Natural killer cell (primary cell): ENCODE data around the gene SRD5A2. TPM values are rescaled to one million over a fixed set of nuclear protein-coding genes. Genes with fewer than 3 reads are reported as not detected.

Experiments
- ATAC-seq, 3 donors: fragments of 150-1000 bp in 2 of 3; fragments of 200-7000 bp in 1 of 3; cut with Tn5 transposase; 1 replicate in 1 of 3; 2 replicates in 2 of 3; pipeline ENCODE4 v1.10.0; 2021; ENCODE audit warnings: mild to moderate bottlenecking in 2 of 3, moderate library complexity in 2 of 3
- DNase-seq, 2 donors: peaks; one replicate each; pipeline versions ENCODE4 v3.0.0 to v3.0.0-alpha.2; 2013 to 2021; ENCODE audit warnings: mixed read lengths in 1 of 2
- H3K27ac ChIP-seq: one replicate; pipeline ENCODE4 v1.5.1; 2013; ENCODE audit warnings: mild to moderate bottlenecking, low read length
- H3K27me3 ChIP-seq: one replicate; pipeline ENCODE4 v1.6.1; 2013; ENCODE audit warnings: low read length; ENCODE audit not compliant: control insufficient read depth, insufficient read depth
- H3K36me3 ChIP-seq: one replicate; pipeline ENCODE4 v1.6.1; 2013; ENCODE audit warnings: low read length; ENCODE audit not compliant: control insufficient read depth, insufficient read depth
- H3K4me1 ChIP-seq: one replicate; pipeline ENCODE4 v1.6.1; 2013; ENCODE audit warnings: low read length; ENCODE audit not compliant: control insufficient read depth, insufficient read depth
- H3K4me3 ChIP-seq: one replicate; pipeline ENCODE4 v1.5.1; 2013; ENCODE audit warnings: low read length
- H3K9me3 ChIP-seq: one replicate; pipeline ENCODE4 v1.6.1; 2013; ENCODE audit warnings: low read length; ENCODE audit not compliant: control insufficient read depth, insufficient read depth
- H3K27ac Mint-ChIP-seq, 2 donors: one replicate each; pipeline ENCODE4 v1.8.0; 2022; ENCODE audit warnings: mild to moderate bottlenecking in 2 of 2, mixed read lengths in 2 of 2, moderate library complexity in 1 of 2
- H3K27me3 Mint-ChIP-seq, 2 donors: one replicate each; pipeline ENCODE4 v1.8.0; 2022; ENCODE audit warnings: low read depth in 2 of 2, mixed read lengths in 2 of 2
- H3K36me3 Mint-ChIP-seq: one replicate; pipeline ENCODE4 v1.8.0; 2022; ENCODE audit warnings: mixed read lengths
- H3K4me1 Mint-ChIP-seq, 2 donors: one replicate each; pipeline ENCODE4 v1.8.0; 2022; ENCODE audit warnings: mixed read lengths in 2 of 2
- H3K4me3 Mint-ChIP-seq: one replicate; pipeline ENCODE4 v1.8.0; 2022; ENCODE audit warnings: mild to moderate bottlenecking, moderate library complexity, mixed read lengths
- H3K9me3 Mint-ChIP-seq, 2 donors: one replicate each; pipeline ENCODE4 v1.8.0; 2022; ENCODE audit warnings: mixed read lengths in 2 of 2
- CTCF ChIP-seq: fragments of 200-600 bp; IDR thresholded peaks from one replicate; pipeline ENCODE4 v1.8.0; 2022; ENCODE audit warnings: antibody characterized with exemption
- WGBS: methylation state at CpG from one replicate; pipeline ENCODE4 v1.1.7; 2013; ENCODE audit warnings: missing lambda C conversion rate; ENCODE audit not compliant: insufficient coverage; 5-methylcytosine and 5-hydroxymethylcytosine counted together
- intact Hi-C: fragments of 100-400 bp; cut with micrococcal nuclease; formaldehyde crosslinking; loops from one replicate; pipeline ENCODE4 v1.14.2; 2022
- total RNA-seq, 4 donors: library from RNA; stranded (reverse); fragments of 120-200 nt in 1 of 4; gene quantifications; one replicate each; pipeline versions ENCODE4 v1.2.3 to v1.2.4, GENCODE V29; 2013 to 2022

The SRD5A2 gene
- total RNA-seq, 3 donors from 2014 or later (not counting 1 experiment from before 2014, with no cell fraction given), result not detected

GRCh38 chr2:31529256-31529655 is 51.5 kb downstream of the SRD5A2 start:
- no peak for DNase-seq
- Histone ChIP-seq H3K9me3 (no peaks in the 10 kb centered on the region), H3K36me3 (no peaks in the 10 kb centered on the region), H3K27ac (no peak overlapping the region), H3K4me3 (no peak overlapping the region), H3K27me3 (no peaks in the 10 kb centered on the region), H3K4me1 (no peaks in the 10 kb centered on the region)
- no peak overlapping the region for H3K4me3 Mint-ChIP-seq
- H3K4me1 Mint-ChIP-seq, result no peaks in the 10 kb centered on the region
- no peak for TF ChIP-seq CTCF
- no peak overlapping the region for H3K27ac Mint-ChIP-seq
- H3K9me3 Mint-ChIP-seq, result no peaks in the 10 kb centered on the region
- intact Hi-C loops, result no loop called here
- peaks cover 5 to 26% of the 10 kb centered on the region in 2 donors for H3K27me3 Mint-ChIP-seq
- no peaks in the 10 kb centered on the region for H3K36me3 Mint-ChIP-seq
- WGBS, result 88% methylated on average over 8 of the region's 8 CpGs
- no peak for ATAC-seq

GRCh38 chr2:31528823-31529222 is 51.9 kb downstream of the SRD5A2 start:
- H3K4me1 ChIP-seq, result no peaks in the 10 kb centered on the region
- ATAC-seq (no peak), DNase-seq (no peak)
- no peak for TF ChIP-seq CTCF
- H3K27ac ChIP-seq, result no peak overlapping the region
- no peaks in the 10 kb centered on the region for H3K9me3 ChIP-seq
- no peaks in the 10 kb centered on the region for H3K9me3 Mint-ChIP-seq
- H3K4me1 Mint-ChIP-seq, result peaks cover 0 to 2% of the 10 kb centered on the region in 2 donors
- no peak overlapping the region for H3K4me3 Mint-ChIP-seq
- H3K36me3 Mint-ChIP-seq, result no peaks in the 10 kb centered on the region
- H3K27me3 ChIP-seq, result no peaks in the 10 kb centered on the region
- peaks cover 5 to 26% of the 10 kb centered on the region in 2 donors for H3K27me3 Mint-ChIP-seq
- H3K36me3 ChIP-seq, result no peaks in the 10 kb centered on the region
- no peak overlapping the region for H3K4me3 ChIP-seq
- no peak overlapping the region for H3K27ac Mint-ChIP-seq
- WGBS, result 94% methylated on average over 6 of the region's 6 CpGs
- intact Hi-C loops, result no loop called here

GRCh38 chr2:31526946-31527732 is 53.6 kb downstream of the SRD5A2 start:
- WGBS, result 82% methylated on average over 15 of the region's 15 CpGs
- intact Hi-C loops, result no loop called here
- Histone ChIP-seq H3K27me3 (no peaks in the 10 kb centered on the region), H3K4me1 (no peaks in the 10 kb centered on the region), H3K36me3 (no peaks in the 10 kb centered on the region), H3K9me3 (no peaks in the 10 kb centered on the region), H3K4me3 (no peak overlapping the region), H3K27ac (no peak overlapping the region)
- Mint-ChIP-seq H3K27me3 (peaks cover 5 to 34% of the 10 kb centered on the region in 2 donors), H3K9me3 (no peaks in the 10 kb centered on the region), H3K4me3 (no peak overlapping the region), H3K36me3 (no peaks in the 10 kb centered on the region), H3K27ac (no peak overlapping the region), H3K4me1 (peaks cover 0 to 4% of the 10 kb centered on the region in 2 donors)
- no peak for TF ChIP-seq CTCF
- no peak for ATAC-seq
- DNase-seq, result no peak

GRCh38 chr2:31525876-31526275 is 54.9 kb downstream of the SRD5A2 start:
- no peak overlapping the region for H3K27ac ChIP-seq
- H3K9me3 ChIP-seq, result no peaks in the 10 kb centered on the region
- H3K27me3 Mint-ChIP-seq, result peaks cover 0 to 36% of the 10 kb centered on the region in 2 donors
- H3K4me3 Mint-ChIP-seq, result no peak overlapping the region
- DNase-seq (no peak), ATAC-seq (no peak)
- no peaks in the 10 kb centered on the region for H3K4me1 ChIP-seq
- 96% methylated on average over 3 of the region's 5 CpGs for WGBS
- H3K36me3 ChIP-seq, result no peaks in the 10 kb centered on the region
- intact Hi-C loops, result no loop called here
- no peak for TF ChIP-seq CTCF
- peaks cover 0 to 4% of the 10 kb centered on the region in 2 donors for H3K4me1 Mint-ChIP-seq
- no peak overlapping the region for H3K27ac Mint-ChIP-seq
- no peaks in the 10 kb centered on the region for H3K36me3 Mint-ChIP-seq
- no peak overlapping the region for H3K4me3 ChIP-seq
- H3K27me3 ChIP-seq, result no peaks in the 10 kb centered on the region
- H3K9me3 Mint-ChIP-seq, result no peaks in the 10 kb centered on the region
